OCI-LY3 (cell line): Measurements from ENCODE around the gene MXD3.

ENCODE experiments used
- H2AFZ ChIP-seq: fragments of 200-600, 300-600 bp; shearing (Covaris generic); 2 replicates; pipeline ENCODE4 v1.6.0; 2014; ENCODE audit warnings: antibody characterized with exemption, low read depth, low read length
- H3K27ac ChIP-seq: fragments of 200-600, 300-600 bp; sonication (generic); 2 replicates; pipeline ENCODE4 v1.5.1; 2014; ENCODE audit warnings: mild to moderate bottlenecking, low read length, moderate library complexity, mixed read lengths
- H3K27me3 ChIP-seq: fragments of 200-600, 300-600 bp; sonication (generic); 2 replicates; pipeline ENCODE4 v1.6.1; 2014; ENCODE audit warnings: low read depth, low read length, mixed read lengths
- H3K36me3 ChIP-seq: fragments of 200-600, 300-600 bp; sonication (generic); replicated peaks from 2 replicates; pipeline ENCODE3; 2014; ENCODE audit warnings: low read depth, low read length, mixed read lengths
- H3K4me1 ChIP-seq: fragments of 300-600, 200-600 bp; sonication (generic); 2 replicates; pipeline ENCODE4 v1.6.1; 2014; ENCODE audit warnings: low read length, mixed read lengths
- H3K4me2 ChIP-seq: fragments of 200-600, 300-600 bp; sonication (generic); 2 replicates; pipeline ENCODE4 v1.6.1; 2014; ENCODE audit warnings: low read length, mixed read lengths
- H3K4me3 ChIP-seq: fragments of 300-600, 200-600 bp; sonication (generic); 2 replicates; pipeline ENCODE4 v1.5.1; 2014; ENCODE audit warnings: antibody characterized with exemption, mild to moderate bottlenecking, low read length, moderate library complexity
- H3K79me2 ChIP-seq: fragments of 300-600, 200-600 bp; shearing (Covaris generic); 2 replicates; pipeline ENCODE4 v1.6.1; 2014; ENCODE audit warnings: mild to moderate bottlenecking, low read length, mixed read lengths
- H3K9ac ChIP-seq: fragments of 300-600, 200-600 bp; shearing (Covaris generic); 2 replicates; pipeline ENCODE4 v1.6.0; 2014; ENCODE audit warnings: mild to moderate bottlenecking, low read length, moderate library complexity
- H3K9me3 ChIP-seq: fragments of 200-600, 300-600 bp; shearing (Covaris generic); 2 replicates; pipeline ENCODE4 v1.6.1; 2014; ENCODE audit warnings: low read length, mixed read lengths; ENCODE audit not compliant: insufficient read depth
- H4K20me1 ChIP-seq: fragments of 200-600, 300-600 bp; sonication (generic); 2 replicates; pipeline ENCODE4 v1.6.1; 2016; ENCODE audit warnings: low read length, mixed read lengths; ENCODE audit not compliant: insufficient read depth
- CTCF ChIP-seq: fragments of 200-600, 300-600 bp; sonication (generic); IDR thresholded peaks from 2 replicates; pipeline ENCODE4 v1.5.1; 2014; ENCODE audit warnings: antibody characterized with exemption, low read length, low read depth
- EZH2phosphoT487 ChIP-seq: fragments of 200-600 bp; shearing (Covaris generic); IDR thresholded peaks from 2 replicates; pipeline ENCODE4 v1.6.1; 2018; ENCODE audit warnings: antibody characterized with exemption, mixed run types, low read depth

The MXD3 gene

GRCh38 chr5:177291735-177292134, 20.0 kb downstream of the MXD3 start:
- Histone ChIP-seq H3K9ac (no peak overlapping the region), H3K4me1 (peaks cover 13% of the 10 kb centered on the region), H2AFZ (no peak overlapping the region), H3K4me3 (no peak overlapping the region), H3K79me2 (no peaks in the 10 kb centered on the region), H3K4me2 (no peak overlapping the region), H3K9me3 (no peaks in the 10 kb centered on the region), H3K27ac (0 out of 2 replicates have a peak overlapping the region, but pooled peaks have one; percentile 54), H4K20me1 (0 out of 2 replicates have a peak, but pooled peaks cover 4% of the 10 kb centered on the region), H3K36me3 (peaks cover 74% of the 10 kb centered on the region), H3K27me3 (no peaks in the 10 kb centered on the region)
- no peak for TF ChIP-seq CTCF

- Histone ChIP-seq H3K36me3 (peaks cover 71% of the 10 kb centered on the region), H3K27me3 (no peaks in the 10 kb centered on the region), H2AFZ (no peak overlapping the region), H3K4me3 (no peak overlapping the region), H3K4me1 (peaks cover 13% of the 10 kb centered on the region), H3K9ac (no peak overlapping the region), H3K9me3 (no peaks in the 10 kb centered on the region), H3K27ac (peak overlapping the region; percentile 54), H4K20me1 (0 out of 2 replicates have a peak, but pooled peaks cover 4% of the 10 kb centered on the region), H3K4me2 (peak overlapping the region; percentile 40), H3K79me2 (no peaks in the 10 kb centered on the region)
- TF ChIP-seq EZH2phosphoT487 = no peak
- TF ChIP-seq CTCF = no peak
Observed at GRCh38 chr5:177290816-177291596, 20.7 kb downstream of the MXD3 start.

GRCh38 chr5:177288191-177288590, 23.5 kb downstream of the MXD3 start:
- Histone ChIP-seq H3K9me3 (no peaks in the 10 kb centered on the region), H3K36me3 (peaks cover 63% of the 10 kb centered on the region), H4K20me1 (0 out of 2 replicates have a peak, but pooled peaks cover 4% of the 10 kb centered on the region), H3K4me1 (peaks cover 13% of the 10 kb centered on the region), H3K4me3 (no peak overlapping the region), H3K27me3 (no peaks in the 10 kb centered on the region), H3K4me2 (no peak overlapping the region), H3K27ac (no peak overlapping the region), H3K9ac (no peak overlapping the region), H2AFZ (no peak overlapping the region), H3K79me2 (no peaks in the 10 kb centered on the region)
- TF ChIP-seq CTCF (no peak), EZH2phosphoT487 (no peak)

- H3K9me3 ChIP-seq = no peaks in the 10 kb centered on the region
- no peak overlapping the region for H2AFZ ChIP-seq
- no peak overlapping the region for H3K4me3 ChIP-seq
- H3K36me3 ChIP-seq = peaks cover 49% of the 10 kb centered on the region
- no peaks in the 10 kb centered on the region for H3K79me2 ChIP-seq
- TF ChIP-seq EZH2phosphoT487 = no peak
- TF ChIP-seq CTCF = no peak
- no peaks in the 10 kb centered on the region for H3K4me1 ChIP-seq
- H3K27ac ChIP-seq = no peak overlapping the region
- H3K27me3 ChIP-seq = no peaks in the 10 kb centered on the region
- no peak overlapping the region for H3K9ac ChIP-seq
- H3K4me2 ChIP-seq = no peak overlapping the region
- H4K20me1 ChIP-seq = no peaks in the 10 kb centered on the region
Observed at GRCh38 chr5:177276886-177277285, 34.8 kb downstream of the MXD3 start.
